ENCODE results near the gene IRF7.
"Not testable (repeated sequence)": the region's sequence is repeated elsewhere in the genome, so short reads cannot be mapped to it uniquely, and the experiment has no call there.

Gene IRF7

GRCh38 chr11:578276-579035 lies 37.3 kb downstream of the IRF7 start:
- peak overlapping the region; percentile 93 for H3K4me3 ChIP-seq (ENCODE audit: low read length)
- DNase-seq (ENCODE audit: low read depth) = peak; percentile 62
- no peak for TF ChIP-seq CTCF (IDR thresholded peaks at IDR 0.05; ENCODE audit: insufficient read depth, low read depth, low read length, missing control alignments)

GRCh38 chr11:577611-577894 lies 38.2 kb downstream of the IRF7 start:
- DNase-seq (ENCODE audit: low read depth) = no peak
- peak overlapping the region; percentile 93 for H3K4me3 ChIP-seq (ENCODE audit: low read length)
- TF ChIP-seq CTCF (IDR thresholded peaks at IDR 0.05; ENCODE audit: insufficient read depth, low read depth, low read length, missing control alignments) = no peak

GRCh38 chr11:576811-577610 lies 38.7 kb downstream of the IRF7 start:
- DNase-seq (ENCODE audit: low read depth) = no peak
- peak overlapping the region; percentile 93 for H3K4me3 ChIP-seq (ENCODE audit: low read length)
- TF ChIP-seq CTCF (IDR thresholded peaks at IDR 0.05; ENCODE audit: insufficient read depth, low read depth, low read length, missing control alignments) = no peak

DNA sequence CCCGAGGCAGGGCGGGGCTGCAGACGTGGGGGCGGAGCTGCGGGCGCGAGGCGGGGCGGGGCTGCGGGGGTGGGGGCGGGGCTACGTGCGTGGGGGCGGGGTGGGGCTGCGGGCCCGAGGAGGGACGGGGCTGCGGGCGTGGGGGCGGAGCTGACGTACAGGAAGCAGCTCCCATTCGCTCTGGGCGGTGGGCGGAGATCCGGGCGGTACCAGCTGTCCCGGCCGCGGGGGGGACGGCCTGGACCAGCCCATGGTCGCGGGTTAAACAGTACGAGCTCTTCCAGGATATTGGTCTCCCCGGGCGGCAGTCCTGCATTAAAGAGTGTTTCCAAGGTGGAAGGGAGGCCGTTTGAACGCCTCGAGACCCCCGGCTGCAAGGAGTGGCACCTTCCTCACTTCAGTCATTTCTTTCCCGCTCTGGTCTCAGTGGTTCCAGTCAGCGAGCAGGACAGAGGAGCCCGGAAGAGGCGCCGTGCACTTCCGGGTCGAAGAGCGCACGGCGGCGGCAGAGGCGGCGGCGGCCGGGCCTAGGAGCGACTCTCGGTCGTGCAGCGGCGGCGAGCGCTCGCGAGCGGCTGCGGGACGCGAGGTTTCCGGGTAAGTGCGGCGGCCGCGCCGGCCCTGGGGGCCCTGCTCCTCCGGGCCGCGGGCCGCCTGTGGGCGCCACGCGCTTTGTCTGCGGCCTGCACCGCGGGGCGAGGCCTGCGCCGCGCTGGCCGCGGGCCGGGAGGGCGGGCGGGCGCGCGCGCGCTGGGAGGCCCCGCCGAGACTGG lies 39.6 kb downstream of the IRF7 start, which contains the start of gene PHRF1:
Gene PHRF1, plus strand, starts transcription at position 475 of the 773 bp plus-strand sequence. CDS start 5,043 bp downstream, outside the sequence.
- TF ChIP-seq CTCF (IDR thresholded peaks at IDR 0.05; ENCODE audit: insufficient read depth, low read depth, low read length, missing control alignments) = no peak
- peak within 1 kb of the TSS; percentile 93 for H3K4me3 ChIP-seq (ENCODE audit: low read length)
- DNase-seq (ENCODE audit: low read depth) = peak; percentile 95

DNA sequence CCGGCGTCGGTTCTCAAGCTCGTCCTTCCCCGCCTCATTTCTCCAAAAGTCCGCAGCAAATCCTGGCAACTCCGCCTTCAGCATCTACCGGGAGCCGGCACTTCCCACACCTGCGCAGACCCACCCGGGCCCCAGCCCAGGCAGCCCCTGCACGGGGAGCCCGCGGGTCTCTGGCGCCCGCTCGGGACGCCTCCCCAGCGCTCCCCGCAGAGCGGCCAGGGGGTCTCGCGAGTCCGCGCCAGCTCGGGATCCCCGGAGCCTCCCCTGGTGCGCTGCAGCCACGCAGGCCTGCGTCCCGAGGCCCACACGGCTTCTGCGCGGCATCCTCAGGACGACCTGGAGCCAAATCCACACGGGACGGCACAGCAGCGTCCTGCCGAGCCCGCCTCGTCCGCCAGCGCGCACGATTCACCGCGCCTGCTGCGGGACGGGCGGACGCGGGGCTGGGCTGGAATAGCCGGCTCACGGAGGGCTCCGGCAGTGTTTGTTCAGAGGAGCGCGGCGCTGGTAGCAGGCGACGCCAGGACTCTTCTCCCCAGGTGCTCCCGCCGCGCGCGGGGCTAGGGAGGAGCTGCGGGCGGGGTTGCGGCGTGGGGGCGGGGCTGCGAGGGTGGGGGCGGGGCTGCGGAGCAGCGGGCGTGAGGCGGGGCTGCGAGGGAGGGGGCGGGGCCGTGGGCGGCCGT lies 40.3 kb downstream of the IRF7 start:
- no peak for TF ChIP-seq CTCF (IDR thresholded peaks at IDR 0.05; ENCODE audit: insufficient read depth, low read depth, low read length, missing control alignments)
- peak overlapping the region; percentile 62 for H3K4me3 ChIP-seq (ENCODE audit: low read length)
- DNase-seq (ENCODE audit: low read depth) = no peak

DNA sequence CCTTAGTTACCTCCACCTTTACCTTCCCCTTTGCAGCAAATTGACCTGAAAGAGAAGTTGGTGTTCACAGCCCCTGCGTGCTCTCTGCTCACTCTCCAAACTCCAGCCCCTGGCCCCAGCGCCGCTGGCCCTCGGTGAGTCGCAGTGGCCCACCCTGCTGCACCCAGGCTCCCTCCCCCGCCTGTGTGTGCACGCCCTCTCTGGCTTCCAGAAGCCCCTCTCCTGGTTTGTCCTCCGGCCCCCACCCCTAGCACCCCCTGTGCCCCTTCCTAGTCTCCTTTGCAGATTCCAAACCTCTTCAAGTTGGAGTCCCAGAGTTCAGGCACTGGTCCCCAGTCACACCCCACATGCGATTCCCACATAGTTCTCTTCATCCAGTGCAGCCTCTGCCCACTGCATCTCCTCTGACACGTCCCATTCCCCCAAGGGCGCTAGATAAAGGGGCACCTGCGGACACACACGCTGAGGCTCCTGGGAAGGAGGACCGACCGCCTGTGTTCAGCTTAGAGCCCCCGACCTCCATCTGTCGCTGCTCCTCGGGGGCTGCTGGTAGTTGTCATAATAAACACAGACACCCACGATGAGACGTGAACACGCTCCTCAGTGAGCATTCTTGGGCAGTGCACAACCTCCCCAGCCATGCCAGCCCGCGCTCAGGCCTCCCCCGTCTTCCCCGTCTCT lies 41.0 kb downstream of the IRF7 start:
- DNase-seq (ENCODE audit: low read depth) = no peak
- H3K4me3 ChIP-seq (ENCODE audit: low read length) = peak overlapping the region; percentile 62
- TF ChIP-seq CTCF (IDR thresholded peaks at IDR 0.05; ENCODE audit: insufficient read depth, low read depth, low read length, missing control alignments) = no peak

DNA sequence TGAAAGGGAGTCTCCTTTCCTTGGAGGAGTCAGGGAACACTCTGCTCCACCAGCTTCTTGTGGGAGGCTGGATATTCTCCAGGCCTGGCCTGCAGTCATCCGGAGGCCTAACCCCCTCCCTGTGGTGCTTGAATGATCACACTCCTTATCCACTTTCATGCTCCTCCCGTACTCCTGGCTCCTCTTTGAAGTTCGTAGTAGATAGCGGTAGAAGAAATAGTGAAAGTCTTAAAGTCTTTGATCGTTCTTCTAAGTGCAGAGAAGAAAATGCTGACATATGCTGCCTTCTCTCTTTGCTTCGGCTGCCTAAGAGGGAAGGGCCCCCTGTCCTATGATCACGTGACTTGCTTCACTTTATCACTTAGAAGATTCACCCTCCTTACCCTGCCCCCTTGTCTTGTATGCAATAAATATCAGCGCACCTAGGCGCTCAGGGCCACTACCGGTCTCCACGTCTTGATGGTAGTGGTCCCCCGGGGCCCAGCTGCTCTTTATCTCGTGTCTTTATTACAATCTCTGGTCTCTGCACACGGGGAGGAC lies 41.6 kb downstream of the IRF7 start:
- peak overlapping the region; percentile 62 for H3K4me3 ChIP-seq (ENCODE audit: low read length)
- not testable (repeated sequence) for DNase-seq (ENCODE audit: low read depth)
